ENCODE results near the gene SHLD1. TPM values are rescaled to one million over a fixed set of nuclear protein-coding genes. Genes with fewer than 3 reads are reported as not detected.

Gene SHLD1
- total RNA-seq, 1 experiment from 2014 or later = 6.7 TPM

DNA sequence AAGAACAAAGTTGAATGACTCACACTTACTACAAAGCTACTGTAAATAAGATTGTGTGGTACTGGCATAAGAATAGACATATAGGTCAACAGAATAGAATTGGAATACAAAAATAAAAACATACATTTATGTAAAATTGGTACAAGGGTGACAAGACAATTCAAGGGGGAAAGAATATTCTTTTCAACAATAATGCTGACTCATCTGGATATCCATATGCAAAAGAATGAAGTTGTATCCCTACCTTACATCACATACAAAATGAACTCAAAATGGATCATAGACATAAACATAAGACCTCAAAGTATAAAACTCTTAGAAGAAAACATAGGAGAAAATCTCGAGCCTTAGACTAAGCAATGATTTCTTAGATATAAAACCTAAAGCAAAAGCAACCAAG lies 149.2 kb downstream of the SHLD1 start:
- Mint-ChIP-seq H3K36me3 (ENCODE audit: insufficient read depth in 1 of 3, low read depth in 3 of 3) (no peaks in the 10 kb centered on the region), H3K27me3 (ENCODE audit: low read depth) (peaks cover 25% of the 10 kb centered on the region)
- no peak for DNase-seq

More for the DNA sequence above, 149.2 kb downstream of the SHLD1 start:
- no peaks in the 10 kb centered on the region for H3K79me1 ChIP-seq (ENCODE audit: insufficient read depth, low read depth, low read length, poor library complexity, severe bottlenecking)
- no peaks in the 10 kb centered on the region for H3K27me3 ChIP-seq (ENCODE audit: insufficient read depth, low read length)
- Mint-ChIP-seq H3K4me1 (no peaks in the 10 kb centered on the region), H3K9me3 (no peaks in the 10 kb centered on the region; a peak in 1 of 5 replicates), H3K4me3 (no peak overlapping the region), H3K27ac (no peak overlapping the region)
- WGBS (ENCODE audit: extremely low coverage, insufficient read length, low lambda C conversion rate) = no CpG with 5 or more reads among the region's 1 CpG
- no peak overlapping the region for H4K8ac ChIP-seq (replicated peaks; ENCODE audit: insufficient read length, low read depth, low read length)
- H2AFZ ChIP-seq (ENCODE audit: low read length) = no peak overlapping the region
- H3K56ac ChIP-seq (ENCODE audit: insufficient read length, low read depth, low read length) = no peak overlapping the region
- H3K18ac ChIP-seq (ENCODE audit: insufficient read length, low read depth, low read length) = no peak overlapping the region
- no peak overlapping the region for H2BK120ac ChIP-seq (ENCODE audit: low read depth, low read length, poor library complexity, severe bottlenecking)
- H2BK20ac ChIP-seq (ENCODE audit: low read depth, low read length, poor library complexity, severe bottlenecking) = no peak overlapping the region
- TF ChIP-seq, protein P1, sequence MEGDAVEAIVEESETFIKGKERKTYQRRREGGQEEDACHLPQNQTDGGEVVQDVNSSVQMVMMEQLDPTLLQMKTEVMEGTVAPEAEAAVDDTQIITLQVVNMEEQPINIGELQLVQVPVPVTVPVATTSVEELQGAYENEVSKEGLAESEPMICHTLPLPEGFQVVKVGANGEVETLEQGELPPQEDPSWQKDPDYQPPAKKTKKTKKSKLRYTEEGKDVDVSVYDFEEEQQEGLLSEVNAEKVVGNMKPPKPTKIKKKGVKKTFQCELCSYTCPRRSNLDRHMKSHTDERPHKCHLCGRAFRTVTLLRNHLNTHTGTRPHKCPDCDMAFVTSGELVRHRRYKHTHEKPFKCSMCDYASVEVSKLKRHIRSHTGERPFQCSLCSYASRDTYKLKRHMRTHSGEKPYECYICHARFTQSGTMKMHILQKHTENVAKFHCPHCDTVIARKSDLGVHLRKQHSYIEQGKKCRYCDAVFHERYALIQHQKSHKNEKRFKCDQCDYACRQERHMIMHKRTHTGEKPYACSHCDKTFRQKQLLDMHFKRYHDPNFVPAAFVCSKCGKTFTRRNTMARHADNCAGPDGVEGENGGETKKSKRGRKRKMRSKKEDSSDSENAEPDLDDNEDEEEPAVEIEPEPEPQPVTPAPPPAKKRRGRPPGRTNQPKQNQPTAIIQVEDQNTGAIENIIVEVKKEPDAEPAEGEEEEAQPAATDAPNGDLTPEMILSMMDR (conservative IDR thresholded peaks at IDR 0.05) = no peak
- H3K14ac ChIP-seq (ENCODE audit: insufficient read depth, low read length) = no peak overlapping the region
- no peak overlapping the region for H2BK5ac ChIP-seq (ENCODE audit: insufficient read length, low read length)
- no peak overlapping the region for H3K23ac ChIP-seq (ENCODE audit: insufficient read length, low read depth, low read length)
- no peak overlapping the region for H3K4me2 ChIP-seq (ENCODE audit: insufficient read depth, insufficient read length, low read length)
- no peak overlapping the region for H2BK12ac ChIP-seq (ENCODE audit: insufficient read length, low read depth, low read length)
- H2AK5ac ChIP-seq (ENCODE audit: insufficient read length, low read length) = no peak overlapping the region
- no peak overlapping the region for H3K9ac ChIP-seq (ENCODE audit: extremely low read depth, insufficient read length, low read length)
- H3K4ac ChIP-seq (ENCODE audit: low read depth, low read length) = no peak overlapping the region
- H3K9me3 ChIP-seq (ENCODE audit: control insufficient read depth, low read depth, low read length) = no peaks in the 10 kb centered on the region
- H4K5ac ChIP-seq (ENCODE audit: insufficient read length, low read depth, low read length) = no peak overlapping the region
- H4K91ac ChIP-seq (ENCODE audit: insufficient read length, low read depth, low read length) = no peak overlapping the region
- no peak overlapping the region for H3T11ph ChIP-seq (ENCODE audit: low read length)
- no peaks in the 10 kb centered on the region for H3K23me2 ChIP-seq (ENCODE audit: insufficient read length, low read depth, low read length, poor library complexity, severe bottlenecking)
- no peaks in the 10 kb centered on the region; the same call in 1 of the 2 replicates for H3K79me2 ChIP-seq (ENCODE audit: insufficient read depth, low read length)
- H3K4me1 ChIP-seq (ENCODE audit: insufficient read depth, low read length) = no peaks in the 10 kb centered on the region
- H2BK15ac ChIP-seq (ENCODE audit: low read depth, low read length) = no peak overlapping the region
- H3K27ac ChIP-seq (ENCODE audit: insufficient read length, low read depth, low read length) = no peak overlapping the region
- no peaks in the 10 kb centered on the region for H4K20me1 ChIP-seq (ENCODE audit: control insufficient read depth, insufficient read depth, insufficient read length)

All from H9 (cell line).